Activated T-cell treated with anti-CD3 and anti-CD28 coated beads, Interleukin-2, amount 50 U/mL, for 72 hours (primary cell): Measurements from ENCODE around the gene TNK2. TPM values are rescaled to one million over a fixed set of nuclear protein-coding genes. Genes with fewer than 3 reads are reported as not detected.

Experiments used
- ATAC-seq, 2 donors: fragments of 150-1000 bp; cut with Tn5 transposase; replicated peaks in 1 of 2; 2 replicates each; pipeline ENCODE4 v1.10.0; 2021; ENCODE audit warnings: moderate library complexity in 2 of 2, mild to moderate bottlenecking in 1 of 2
- DNase-seq, 2 donors: peaks; one replicate each; pipeline ENCODE4 v3.0.0; 2021 to 2022; ENCODE audit warnings: mixed read lengths in 1 of 2
- H3K27ac Mint-ChIP-seq: one replicate; pipeline ENCODE4 v1.8.0; 2022; ENCODE audit warnings: mild to moderate bottlenecking, moderate library complexity, mixed read lengths
- H3K27me3 Mint-ChIP-seq: one replicate; pipeline ENCODE4 v1.8.0; 2022; ENCODE audit warnings: low read depth, mixed read lengths
- H3K36me3 Mint-ChIP-seq, 2 donors: one replicate each; pipeline ENCODE4 v1.8.0; 2022; ENCODE audit warnings: mixed read lengths in 2 of 2, mild to moderate bottlenecking in 1 of 2; ENCODE audit not compliant: insufficient read depth in 2 of 2
- H3K4me1 Mint-ChIP-seq: one replicate; pipeline ENCODE4 v1.8.0; 2022; ENCODE audit warnings: low read depth, mixed read lengths
- H3K4me3 Mint-ChIP-seq, 2 donors: one replicate each; pipeline ENCODE4 v1.8.0; 2022; ENCODE audit warnings: mild to moderate bottlenecking in 2 of 2, mixed read lengths in 2 of 2, moderate library complexity in 2 of 2
- H3K9me3 Mint-ChIP-seq, 2 donors: one replicate each; pipeline ENCODE4 v1.8.0; 2022; ENCODE audit warnings: mixed read lengths in 2 of 2
- total RNA-seq, 2 donors: library from RNA; stranded (reverse); gene quantifications; one replicate each; pipeline ENCODE4 v1.2.3, GENCODE V29; 2022

The TNK2 gene
- total RNA-seq, 2 donors from 2014 or later = 94.8 to 112 TPM

DNA sequence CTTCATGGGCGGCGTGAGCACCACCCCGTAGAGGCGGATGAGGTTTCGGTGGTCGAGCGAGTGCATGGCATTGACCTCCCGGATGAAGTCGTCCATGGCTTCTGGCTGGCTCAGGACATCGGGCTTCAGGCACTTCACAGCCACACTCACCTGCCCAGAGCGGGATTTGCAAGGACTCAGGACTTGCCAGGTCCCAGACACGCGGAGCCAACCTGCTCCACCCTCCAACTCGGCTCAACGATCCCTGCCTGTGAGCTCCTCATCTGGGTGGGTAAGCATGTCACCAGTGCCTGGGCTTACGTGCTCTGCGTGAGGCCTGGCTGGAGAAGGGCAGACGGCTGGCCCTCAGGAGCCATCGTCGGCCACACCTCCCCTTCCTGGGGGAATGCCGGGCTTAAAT lies 25.2 kb downstream of the TNK2 start:
- Mint-ChIP-seq H3K36me3 (peaks cover 1 to 3% of the 10 kb centered on the region in 2 donors), H3K4me3 (no peak overlapping the region)

GRCh38 chr3:195882002-195882441 lies 26.3 kb downstream of the TNK2 start:
- DNase-seq (no peak), ATAC-seq (no peak)
- Mint-ChIP-seq H3K4me1 (no peaks in the 10 kb centered on the region), H3K36me3 (peaks cover 1 to 2% of the 10 kb centered on the region in 2 donors), H3K4me3 (no peak overlapping the region), H3K27me3 (no peaks in the 10 kb centered on the region), H3K9me3 (no peaks in the 10 kb centered on the region), H3K27ac (no peak overlapping the region)

More for the DNA sequence above, 25.2 kb downstream of the TNK2 start:
- no peaks in the 10 kb centered on the region for H3K9me3 Mint-ChIP-seq
- H3K27ac Mint-ChIP-seq = no peak overlapping the region
- no peaks in the 10 kb centered on the region for H3K4me1 Mint-ChIP-seq
- no peaks in the 10 kb centered on the region for H3K27me3 Mint-ChIP-seq
- ATAC-seq (no peak), DNase-seq (no peak)

DNA sequence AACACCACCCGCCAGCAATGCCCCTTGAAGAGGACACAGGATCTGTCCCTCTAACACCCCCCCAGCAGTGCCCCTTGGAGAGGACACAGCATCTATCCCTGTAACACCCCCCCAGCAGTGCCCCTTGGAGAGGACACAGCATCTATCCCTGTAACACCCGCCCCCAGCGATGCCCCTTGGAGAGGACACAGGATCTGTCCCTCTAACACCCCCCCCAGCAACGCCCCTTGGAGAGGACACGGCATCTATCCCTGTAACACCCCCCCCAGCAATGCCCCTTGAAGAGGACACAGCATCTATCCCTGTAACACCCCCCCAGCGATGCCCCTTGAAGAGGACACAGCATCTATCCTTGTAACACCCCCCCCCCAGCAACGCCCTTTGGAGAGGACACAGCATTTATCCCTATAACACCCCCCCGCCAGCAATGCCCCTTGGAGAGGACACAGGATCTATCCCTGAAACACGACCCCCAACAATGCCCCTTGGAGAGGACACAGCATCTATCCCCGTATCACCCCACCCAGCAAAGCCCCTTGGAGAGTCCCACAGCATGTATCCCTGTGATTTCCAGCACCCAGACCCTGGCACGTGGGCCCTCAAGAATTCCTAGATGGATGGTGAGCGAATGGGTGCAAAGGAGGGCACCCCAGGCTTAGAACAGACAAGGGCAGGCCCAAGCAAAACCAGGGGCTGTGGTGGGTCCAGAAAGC lies 26.9 kb downstream of the TNK2 start:
- no peak for ATAC-seq
- no peak overlapping the region for H3K27ac Mint-ChIP-seq
- no peaks in the 10 kb centered on the region for H3K4me1 Mint-ChIP-seq
- H3K9me3 Mint-ChIP-seq = no peaks in the 10 kb centered on the region
- H3K27me3 Mint-ChIP-seq = no peaks in the 10 kb centered on the region
- peaks cover 1 to 2% of the 10 kb centered on the region in 2 donors for H3K36me3 Mint-ChIP-seq
- H3K4me3 Mint-ChIP-seq = no peak overlapping the region
- DNase-seq = no peak

- H3K9me3 Mint-ChIP-seq = no peaks in the 10 kb centered on the region
- H3K36me3 Mint-ChIP-seq = peaks cover 1 to 2% of the 10 kb centered on the region in 2 donors
- no peaks in the 10 kb centered on the region for H3K4me1 Mint-ChIP-seq
- ATAC-seq (no peak), DNase-seq (no peak)
- no peak overlapping the region for H3K4me3 Mint-ChIP-seq
- H3K27me3 Mint-ChIP-seq = no peaks in the 10 kb centered on the region
- H3K27ac Mint-ChIP-seq = no peak overlapping the region
These were observed 28.3 kb downstream of the TNK2 start for GRCh38 chr3:195880037-195880431.

- DNase-seq (no peak), ATAC-seq (no peak)
- H3K27ac Mint-ChIP-seq = no peak overlapping the region
- no peaks in the 10 kb centered on the region for H3K27me3 Mint-ChIP-seq
- H3K36me3 Mint-ChIP-seq = peaks cover 1 to 2% of the 10 kb centered on the region in 2 donors
- H3K9me3 Mint-ChIP-seq = no peaks in the 10 kb centered on the region
- H3K4me1 Mint-ChIP-seq = no peaks in the 10 kb centered on the region
- H3K4me3 Mint-ChIP-seq = no peak overlapping the region
These were observed 28.8 kb downstream of the TNK2 start for GRCh38 chr3:195879416-195880036.

DNA sequence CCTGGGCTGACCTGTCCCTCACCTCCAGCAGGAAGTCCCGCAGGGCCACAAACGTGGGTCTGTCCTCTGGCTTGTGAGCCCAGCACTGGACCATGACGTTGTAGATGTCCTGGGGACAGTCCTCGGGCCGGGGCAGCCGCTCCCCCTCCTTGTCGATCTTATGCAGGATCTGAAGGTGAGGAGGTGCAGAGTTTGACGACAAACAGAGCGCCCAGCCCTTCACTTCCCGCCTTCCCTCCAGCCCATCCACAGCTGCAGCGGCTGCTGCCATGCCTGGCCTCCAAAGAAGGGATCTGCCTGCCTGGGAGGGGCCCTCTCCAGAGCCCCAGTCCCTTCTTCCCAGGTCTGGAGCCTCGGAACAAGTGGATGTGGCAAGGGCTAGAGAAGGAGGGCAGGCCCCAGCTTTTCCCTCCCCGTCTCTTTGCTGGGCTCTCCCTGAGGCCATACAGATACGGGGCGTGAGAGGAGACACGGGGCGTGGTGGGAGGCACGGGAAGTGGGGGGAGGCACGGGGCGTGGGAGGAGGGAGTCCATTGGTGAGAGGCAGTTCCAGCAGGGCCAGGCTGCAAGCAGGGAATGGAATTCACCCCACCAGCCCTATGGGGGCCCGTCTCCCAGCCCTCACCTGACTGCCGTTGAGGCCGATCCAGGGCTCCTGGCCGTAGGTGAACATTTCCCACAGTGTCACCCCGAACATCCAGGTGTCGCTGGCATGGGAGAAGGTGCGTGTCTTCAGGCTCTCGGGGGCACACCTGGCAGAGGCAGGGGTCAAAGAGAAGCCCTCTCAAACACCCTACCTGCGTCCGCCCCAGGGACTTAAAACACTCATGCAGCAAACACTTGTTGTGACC lies 29.7 kb downstream of the TNK2 start:
- Mint-ChIP-seq H3K9me3 (no peaks in the 10 kb centered on the region), H3K27ac (no peak overlapping the region), H3K4me1 (no peaks in the 10 kb centered on the region), H3K4me3 (no peak overlapping the region), H3K36me3 (peaks cover 1 to 2% of the 10 kb centered on the region in 2 donors), H3K27me3 (no peaks in the 10 kb centered on the region)
- ATAC-seq (no peak), DNase-seq (no peak)

DNA sequence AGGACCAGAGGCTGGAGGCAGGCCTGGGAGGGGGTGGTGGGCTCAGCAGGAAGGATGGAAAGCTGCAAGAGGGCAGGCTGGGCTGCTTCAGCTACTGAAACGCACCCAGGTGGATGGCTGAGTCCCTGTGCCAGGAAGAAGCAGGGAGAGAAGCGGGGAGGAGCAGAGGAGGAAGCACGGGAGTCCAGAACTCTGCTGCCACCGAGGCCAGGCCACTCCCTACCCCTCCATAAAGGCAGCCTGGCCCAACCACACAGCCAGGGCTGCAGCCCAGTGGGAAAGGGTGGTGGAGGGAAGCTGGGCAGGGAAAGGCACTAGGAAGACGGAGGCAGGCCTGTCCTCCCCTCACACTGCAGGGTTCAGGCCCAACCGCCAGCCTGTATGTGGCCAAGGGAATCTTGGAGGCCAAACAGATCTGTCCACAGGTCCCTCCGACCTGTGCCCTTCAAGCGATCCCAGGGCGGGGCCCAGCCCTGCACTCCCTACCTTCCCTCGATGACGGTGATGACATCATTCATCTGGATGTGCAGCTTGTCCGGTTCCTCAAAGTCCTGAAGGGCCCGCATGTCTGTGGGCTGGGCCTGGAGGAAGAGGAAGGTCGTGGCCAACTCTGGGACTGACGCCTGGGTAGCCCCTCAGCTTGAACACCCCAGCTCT lies 30.5 kb downstream of the TNK2 start:
- Mint-ChIP-seq H3K4me3 (no peak overlapping the region), H3K27ac (no peak overlapping the region), H3K4me1 (no peaks in the 10 kb centered on the region), H3K36me3 (peaks cover 0 to 2% of the 10 kb centered on the region in 2 donors), H3K9me3 (no peaks in the 10 kb centered on the region), H3K27me3 (no peaks in the 10 kb centered on the region)
- no peak for ATAC-seq
- DNase-seq = no peak

GRCh38 chr3:195877136-195877715 lies 31.1 kb downstream of the TNK2 start:
- peak overlapping the region; percentile 6 for H3K27ac Mint-ChIP-seq
- H3K27me3 Mint-ChIP-seq = no peaks in the 10 kb centered on the region
- DNase-seq (no peak), ATAC-seq (no peak)
- H3K4me3 Mint-ChIP-seq = no peak overlapping the region
- H3K4me1 Mint-ChIP-seq = no peaks in the 10 kb centered on the region
- H3K36me3 Mint-ChIP-seq = peaks cover 0 to 2% of the 10 kb centered on the region in 2 donors
- H3K9me3 Mint-ChIP-seq = no peaks in the 10 kb centered on the region

DNA sequence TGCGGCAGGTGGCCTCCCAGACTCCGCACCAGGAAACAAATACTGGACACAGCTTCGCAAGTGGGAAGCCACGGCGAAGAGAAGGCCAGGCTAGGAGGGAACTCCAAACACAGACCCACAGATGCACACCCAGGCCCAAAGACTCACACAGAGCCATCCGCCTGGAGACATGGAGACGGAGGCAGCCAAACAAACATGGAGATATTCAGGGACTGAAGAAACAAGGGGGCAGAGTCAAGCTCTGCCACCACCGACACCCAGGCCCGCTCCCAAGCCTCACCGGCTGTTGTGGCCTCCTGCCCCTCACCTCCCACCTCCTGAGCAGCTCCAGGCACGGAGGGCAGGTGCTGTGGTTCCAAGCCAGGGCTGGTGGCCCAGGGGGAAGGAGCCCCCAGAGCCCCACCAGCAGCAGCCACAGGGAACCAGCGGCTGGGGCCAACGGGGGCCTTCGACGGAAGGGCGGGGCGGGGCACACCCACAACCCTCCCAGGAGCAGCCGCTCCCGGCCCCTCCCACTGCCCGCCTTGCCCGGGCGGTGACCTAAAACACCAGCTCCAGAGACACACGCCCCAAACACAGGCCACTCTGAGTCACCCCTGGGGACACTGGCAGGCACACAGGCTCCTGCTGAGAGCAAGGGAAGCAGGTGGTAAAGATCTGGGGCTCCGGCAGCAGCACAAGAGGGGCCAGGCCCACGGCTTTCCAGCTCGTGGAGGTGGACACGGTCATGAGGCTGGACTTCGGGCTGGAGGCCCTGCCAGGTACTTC lies 31.9 kb downstream of the TNK2 start:
- H3K9me3 Mint-ChIP-seq = no peaks in the 10 kb centered on the region

DNA sequence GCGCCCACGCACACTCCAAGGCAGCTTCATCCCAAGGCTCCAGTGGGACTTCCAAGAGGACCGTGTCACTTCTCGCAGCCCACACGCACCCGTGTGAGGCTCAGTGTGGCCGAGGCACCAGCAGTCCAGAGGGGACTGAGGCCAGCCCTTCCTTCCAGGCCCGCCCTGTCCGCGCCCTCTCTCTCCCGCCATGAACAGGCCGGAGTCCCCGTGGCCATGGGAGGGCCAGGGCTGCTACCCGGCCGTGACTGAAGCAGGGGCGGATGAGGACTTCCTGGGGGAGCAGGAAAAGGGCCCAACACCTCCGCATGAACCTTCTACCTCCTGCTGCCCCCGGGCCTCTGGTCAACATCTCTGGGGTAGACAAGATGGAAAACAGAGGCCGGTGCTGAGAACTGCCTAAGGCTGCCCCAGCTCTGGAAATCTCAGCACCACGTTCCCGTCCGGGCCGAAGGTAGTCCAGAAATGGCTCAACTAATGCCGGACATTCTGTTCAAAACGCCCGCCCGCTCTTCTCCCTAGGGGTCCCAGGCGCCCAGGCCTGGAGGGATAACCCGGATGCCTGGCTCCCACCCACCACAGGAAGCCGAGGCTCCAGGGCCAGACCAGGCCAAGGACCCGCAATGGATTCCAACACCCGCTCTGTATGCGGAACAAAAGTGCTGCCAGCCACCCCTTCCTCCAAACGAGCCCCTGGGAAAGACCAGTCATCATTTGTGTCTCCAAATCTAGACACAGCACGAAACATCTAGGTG lies 32.7 kb downstream of the TNK2 start:
- Mint-ChIP-seq H3K4me1 (no peaks in the 10 kb centered on the region), H3K36me3 (peaks cover 0 to 2% of the 10 kb centered on the region in 2 donors), H3K27me3 (no peaks in the 10 kb centered on the region), H3K27ac (no peak overlapping the region), H3K4me3 (no peak overlapping the region), H3K9me3 (no peaks in the 10 kb centered on the region)
- no peak for DNase-seq
- ATAC-seq = no peak

More for the DNA sequence above, 31.9 kb downstream of the TNK2 start:
- no peak overlapping the region for H3K27ac Mint-ChIP-seq
- H3K36me3 Mint-ChIP-seq = peaks cover 0 to 2% of the 10 kb centered on the region in 2 donors
- DNase-seq (no peak), ATAC-seq (peak; percentile 32 to 58)
- no peaks in the 10 kb centered on the region for H3K27me3 Mint-ChIP-seq
- H3K4me1 Mint-ChIP-seq = no peaks in the 10 kb centered on the region
- no peak overlapping the region for H3K4me3 Mint-ChIP-seq

GRCh38 chr3:195873971-195874370 lies 34.4 kb downstream of the TNK2 start:
- no peaks in the 10 kb centered on the region for H3K27me3 Mint-ChIP-seq
- H3K4me1 Mint-ChIP-seq = no peaks in the 10 kb centered on the region
- H3K4me3 Mint-ChIP-seq = no peak overlapping the region
- DNase-seq (no peak), ATAC-seq (no peak)
- no peaks in the 10 kb centered on the region for H3K9me3 Mint-ChIP-seq
- H3K36me3 Mint-ChIP-seq = no peaks in the 10 kb centered on the region
- H3K27ac Mint-ChIP-seq = no peak overlapping the region
